LNCaP clone FGC (cell line): ENCODE data around the gene CBFA2T2.

ENCODE experiments used
- DNase-seq: peaks from one replicate; pipeline ENCODE4 v3.0.0-alpha.2; 2011; ENCODE audit warnings: low read depth
- H3K4me3 ChIP-seq: 2 replicates; pipeline ENCODE4 v1.5.1; 2011; ENCODE audit warnings: mild to moderate bottlenecking, low read depth, low read length, control low read depth
- TF ChIP-seq, protein P1 (sequence below): IDR thresholded peaks from 2 replicates; pipeline ENCODE4 v1.5.1; 2012; ENCODE audit warnings: mild to moderate bottlenecking; ENCODE audit not compliant: control insufficient read depth, insufficient read depth; ENCODE audit errors: extremely low read depth

The CBFA2T2 gene

DNA sequence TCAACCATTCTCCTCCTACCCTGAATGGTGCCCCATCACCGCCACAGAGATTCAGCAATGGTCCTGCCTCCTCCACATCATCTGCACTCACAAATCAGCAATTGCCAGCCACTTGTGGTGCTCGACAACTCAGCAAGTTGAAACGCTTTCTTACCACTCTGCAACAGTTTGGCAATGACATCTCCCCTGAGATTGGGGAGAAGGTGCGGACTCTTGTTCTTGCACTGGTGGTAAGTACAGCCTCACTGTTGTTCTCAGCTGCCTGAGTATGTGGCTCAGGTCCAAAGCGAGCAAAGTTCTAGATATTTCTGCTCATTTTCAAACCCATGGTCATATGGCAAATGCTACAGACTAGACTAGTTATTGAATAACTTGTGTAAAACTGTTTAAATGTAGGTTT is 121.2 kb downstream of the CBFA2T2 start:
- TF ChIP-seq, protein P1, sequence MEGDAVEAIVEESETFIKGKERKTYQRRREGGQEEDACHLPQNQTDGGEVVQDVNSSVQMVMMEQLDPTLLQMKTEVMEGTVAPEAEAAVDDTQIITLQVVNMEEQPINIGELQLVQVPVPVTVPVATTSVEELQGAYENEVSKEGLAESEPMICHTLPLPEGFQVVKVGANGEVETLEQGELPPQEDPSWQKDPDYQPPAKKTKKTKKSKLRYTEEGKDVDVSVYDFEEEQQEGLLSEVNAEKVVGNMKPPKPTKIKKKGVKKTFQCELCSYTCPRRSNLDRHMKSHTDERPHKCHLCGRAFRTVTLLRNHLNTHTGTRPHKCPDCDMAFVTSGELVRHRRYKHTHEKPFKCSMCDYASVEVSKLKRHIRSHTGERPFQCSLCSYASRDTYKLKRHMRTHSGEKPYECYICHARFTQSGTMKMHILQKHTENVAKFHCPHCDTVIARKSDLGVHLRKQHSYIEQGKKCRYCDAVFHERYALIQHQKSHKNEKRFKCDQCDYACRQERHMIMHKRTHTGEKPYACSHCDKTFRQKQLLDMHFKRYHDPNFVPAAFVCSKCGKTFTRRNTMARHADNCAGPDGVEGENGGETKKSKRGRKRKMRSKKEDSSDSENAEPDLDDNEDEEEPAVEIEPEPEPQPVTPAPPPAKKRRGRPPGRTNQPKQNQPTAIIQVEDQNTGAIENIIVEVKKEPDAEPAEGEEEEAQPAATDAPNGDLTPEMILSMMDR = no peak
- no peak overlapping the region for H3K4me3 ChIP-seq
- no peak for DNase-seq

DNA sequence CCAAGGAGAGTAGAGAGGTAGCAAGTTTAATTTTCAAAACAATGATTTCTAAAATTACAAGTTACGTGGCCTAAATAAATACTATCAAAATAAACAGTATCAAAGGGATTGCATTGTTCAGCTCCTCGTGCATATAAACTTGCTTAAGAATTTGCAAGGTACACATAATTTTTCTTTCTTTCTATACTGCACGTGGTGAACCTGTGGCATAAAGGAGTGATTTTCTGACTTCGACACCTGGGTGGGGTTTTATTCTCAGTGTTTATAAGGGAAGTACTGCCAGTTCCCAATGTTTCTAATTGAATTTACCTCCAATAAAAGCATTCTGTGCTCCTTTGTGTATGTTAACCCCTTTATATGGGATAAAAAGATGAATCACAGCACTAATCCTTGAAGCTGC is 122.1 kb downstream of the CBFA2T2 start:
- no peak overlapping the region for H3K4me3 ChIP-seq
- TF ChIP-seq, protein P1 = no peak
- DNase-seq = peak; percentile 65

DNA sequence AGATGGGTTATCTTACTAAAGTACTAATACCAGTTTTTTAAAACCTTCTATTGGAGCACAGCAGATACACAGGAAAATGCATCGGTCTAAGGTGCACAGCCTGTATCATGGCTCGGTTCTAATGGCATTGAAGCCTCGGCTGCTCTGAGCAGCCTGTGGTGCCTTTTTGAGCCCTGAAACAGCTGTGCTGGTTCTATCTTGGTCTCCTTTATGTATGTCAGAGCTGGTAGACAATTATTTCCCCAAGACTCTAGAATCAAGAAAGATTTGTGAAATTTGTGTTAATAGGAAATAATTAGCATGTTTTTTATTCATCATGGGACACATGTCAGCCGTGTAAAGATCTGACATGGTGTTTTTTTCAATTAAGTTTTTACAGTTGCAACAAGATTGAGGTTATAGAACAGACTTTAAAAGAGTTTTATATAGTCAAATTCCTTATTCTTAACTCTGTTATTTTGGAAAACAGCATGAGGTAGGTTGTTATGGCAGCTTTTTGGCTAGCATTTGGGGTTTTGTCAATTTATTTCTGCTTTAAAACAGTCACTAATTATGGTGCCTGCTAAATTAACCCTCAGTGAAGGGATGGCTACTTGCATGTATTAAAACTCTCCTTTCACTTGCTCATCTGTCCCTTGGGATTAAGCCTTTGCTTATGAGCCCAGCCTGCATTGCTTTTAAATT is 132.0 kb downstream of the CBFA2T2 start:
- TF ChIP-seq, protein P1 = no peak
- no peak for DNase-seq
- no peak overlapping the region for H3K4me3 ChIP-seq

DNA sequence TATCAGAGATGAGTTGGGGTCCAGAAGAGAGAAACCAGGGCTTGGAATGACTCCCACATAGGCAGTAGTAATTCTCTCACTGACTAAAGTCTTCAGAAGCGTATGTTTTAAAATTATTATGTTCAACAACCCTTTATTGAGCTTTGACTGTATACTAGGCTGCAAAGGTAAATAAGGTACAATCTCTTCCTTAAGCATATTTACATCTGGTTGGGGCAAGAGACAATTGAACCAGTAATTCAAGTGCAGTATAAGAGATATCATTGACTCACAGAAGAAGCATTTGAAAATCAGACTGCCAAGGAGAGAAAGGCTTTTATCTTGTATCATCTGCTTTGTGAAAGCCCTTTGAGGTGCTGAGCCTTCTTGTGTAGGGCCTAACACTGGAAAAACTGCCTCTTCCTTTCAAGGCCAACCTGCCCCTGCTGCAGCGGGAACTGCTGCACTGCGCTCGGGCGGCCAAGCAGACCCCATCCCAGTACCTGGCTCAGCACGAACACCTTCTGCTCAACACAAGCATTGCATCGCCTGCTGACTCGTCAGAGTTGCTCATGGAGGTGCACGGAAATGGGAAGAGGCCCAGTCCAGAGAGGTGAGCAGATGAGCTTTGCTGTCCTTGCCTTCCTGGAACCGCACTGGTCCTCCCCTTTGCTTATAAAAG is 132.9 kb downstream of the CBFA2T2 start:
- TF ChIP-seq, protein P1 = no peak
- no peak for DNase-seq
- H3K4me3 ChIP-seq = no peak overlapping the region

DNA sequence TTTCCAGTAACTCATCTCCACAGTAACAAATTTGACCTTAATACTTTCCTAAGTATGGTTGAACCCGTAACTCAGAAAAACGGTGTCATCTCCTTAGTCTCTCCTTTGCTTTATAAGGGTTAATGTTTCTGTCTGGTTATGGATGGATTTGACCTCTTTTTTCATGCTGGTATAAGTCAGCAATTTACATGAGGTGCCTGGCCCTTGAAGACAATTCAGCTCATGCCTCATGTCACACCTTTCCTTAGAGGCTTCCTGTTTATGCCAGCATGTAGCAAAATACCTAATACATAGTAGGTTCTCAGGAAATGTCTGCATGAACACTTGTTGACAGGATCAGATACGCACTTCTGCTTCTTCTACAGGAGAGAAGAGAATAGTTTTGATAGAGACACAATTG is 134.5 kb downstream of the CBFA2T2 start:
- TF ChIP-seq, protein P1 = no peak

DNA sequence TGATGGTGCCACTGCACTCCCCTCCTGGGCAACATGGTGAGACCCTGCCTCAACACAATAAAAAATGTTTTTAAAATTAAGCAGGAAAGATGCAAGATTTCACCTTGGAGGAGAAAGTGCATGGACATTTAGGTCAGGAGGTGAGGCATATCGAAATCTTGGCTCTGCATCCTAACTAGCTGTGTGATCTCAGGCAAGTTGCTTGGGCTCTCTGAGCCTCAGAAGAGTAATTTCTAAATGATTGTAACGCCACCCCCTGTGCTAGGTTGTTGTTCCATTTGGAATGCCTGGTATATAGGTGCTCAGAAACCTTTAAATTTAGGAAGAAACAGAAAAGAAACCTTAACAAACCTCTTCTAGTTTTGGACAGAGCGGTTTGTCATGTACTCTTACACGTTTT is 136.3 kb downstream of the CBFA2T2 start:
- TF ChIP-seq, protein P1 = no peak
- no peak overlapping the region for H3K4me3 ChIP-seq
- no peak for DNase-seq

More for the DNA sequence above, 134.5 kb downstream of the CBFA2T2 start:
- no peak for DNase-seq
- H3K4me3 ChIP-seq = no peak overlapping the region

DNA sequence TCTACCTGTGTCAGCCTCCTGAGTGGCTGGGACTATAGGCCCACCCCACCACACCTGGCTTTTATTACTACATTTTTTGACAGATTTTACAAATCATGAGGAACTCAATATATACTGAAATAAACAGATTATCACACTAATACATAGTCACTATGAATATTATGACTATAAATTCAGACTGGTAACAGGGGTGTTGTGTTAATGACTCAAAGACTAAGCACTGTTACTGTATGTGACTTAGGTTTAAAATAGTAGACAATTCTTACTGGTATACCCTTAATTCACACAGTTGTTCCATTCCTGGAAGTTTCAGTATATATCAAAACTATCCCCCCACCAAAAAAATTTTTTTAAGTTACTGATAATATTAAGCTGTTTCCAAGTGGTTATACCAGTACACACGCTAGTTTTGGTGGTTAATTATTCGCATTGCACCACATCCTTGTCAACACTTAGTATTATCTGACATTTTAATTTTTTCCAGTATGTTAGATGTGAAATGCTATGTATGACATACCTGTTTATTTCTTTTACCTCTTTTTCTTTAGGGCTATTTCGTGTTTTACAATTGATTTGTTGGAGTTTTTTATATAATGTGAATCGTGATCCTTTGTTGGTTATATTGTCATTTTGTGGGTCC is 137.8 kb downstream of the CBFA2T2 start:
- DNase-seq = no peak

More for the DNA sequence above, 137.8 kb downstream of the CBFA2T2 start:
- no peak overlapping the region for H3K4me3 ChIP-seq
- TF ChIP-seq, protein P1 = no peak
